Left lung (tissue), 10 donors: Measurements from ENCODE around the gene EXOC4. TPM values are rescaled to one million over a fixed set of nuclear protein-coding genes. Genes with fewer than 3 reads are reported as not detected.

Source experiments
- ATAC-seq: fragments of 200-7000 bp; cut with Tn5 transposase; one replicate; pipeline ENCODE4 v1.9.1; 2020; ENCODE audit warnings: moderate library complexity
- DNase-seq, 4 donors: peaks; one replicate each; pipeline ENCODE4 v3.0.0-alpha.2; 2013 to 2020
- H3K27ac ChIP-seq, 2 donors: fragments of 200-600 bp; sonication (generic) in 1 of 2; one replicate each; pipeline versions ENCODE4 v1.5.0 to v1.8.0; 2020 to 2021
- H3K27me3 ChIP-seq, 2 donors: fragments of 200-600 bp; sonication (generic) in 1 of 2; one replicate each; pipeline versions ENCODE4 v1.5.0 to v1.8.0; 2020 to 2021
- H3K36me3 ChIP-seq, 2 donors: fragments of 200-600 bp; sonication (generic) in 1 of 2; one replicate each; pipeline versions ENCODE4 v1.5.0 to v1.8.0; 2020 to 2021
- H3K4me1 ChIP-seq, 2 donors: fragments of 200-600 bp; one replicate each; pipeline ENCODE4 v1.8.0; 2021
- H3K4me3 ChIP-seq, 2 donors: fragments of 200-600 bp; sonication (generic) in 1 of 2; one replicate each; pipeline versions ENCODE4 v1.5.0 to v1.8.0; 2020 to 2021; ENCODE audit warnings: mild to moderate bottlenecking in 1 of 2
- H3K9me3 ChIP-seq, 2 donors: fragments of 200-600 bp; sonication (generic) in 1 of 2; one replicate each; pipeline versions ENCODE4 v1.5.0 to v1.8.0; 2020 to 2021
- intact Hi-C, 2 donors: fragments of 100-400 bp; cut with DNase I; formaldehyde crosslinking; loops; one replicate each; pipeline versions ENCODE4 v1.11.2 to v1.14.2; 2022
- polyA plus RNA-seq, 6 donors: library from polyadenylated mRNA; unstranded; fragments of 120-200 nt; gene quantifications; one replicate each; pipeline ENCODE4 v1.2.1, GENCODE V29; 2013; ENCODE audit not compliant: insufficient read length in 6 of 6
- total RNA-seq, 2 donors: library from RNA; stranded (reverse); fragmentation: NEBNext Ultra II Directional; extraction: Animal tissue kit (Norgen Biotek cat#: 25700); gene quantifications; one replicate each; pipeline ENCODE4 v1.2.1, GENCODE V29; 2021
- TF ChIP-seq, protein P1 (sequence below), 2 donors: fragments of 200-600 bp; sonication (generic) in 1 of 2; IDR thresholded peaks; one replicate each; pipeline versions ENCODE4 v1.5.0 to v1.8.0; 2021; ENCODE audit warnings: antibody characterized with exemption in 2 of 2
- donor health status: DM: no; HTN: yes; CAD: no.
- donor health status: DM: no; HTN: no; CAD: no.

The EXOC4 gene
- total and polyA plus RNA-seq, 8 donors, result 52.5 to 79.4 (median 65.9) TPM

DNA sequence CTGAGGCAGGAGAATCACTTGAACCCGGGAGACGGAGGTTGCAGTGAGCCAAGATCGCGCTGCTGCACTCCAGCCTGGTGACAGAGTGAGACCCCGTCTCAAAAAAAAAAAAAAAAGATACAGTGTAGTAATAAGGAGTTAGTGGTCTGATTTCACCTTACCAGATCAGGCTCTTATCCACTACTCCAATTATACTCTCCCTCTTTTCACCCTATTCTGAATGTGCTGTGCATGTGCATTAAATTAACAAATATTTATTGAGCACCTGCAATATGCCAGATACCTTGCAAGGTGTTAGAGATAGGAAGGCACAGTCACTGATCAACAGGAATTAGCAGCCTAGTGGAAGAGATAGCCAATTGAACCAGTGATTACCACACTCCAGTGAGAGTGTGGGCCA is 632.3 kb downstream of the EXOC4 start:
- Histone ChIP-seq H3K27me3 (no peaks in the 10 kb centered on the region), H3K4me1 (no peaks in the 10 kb centered on the region), H3K9me3 (no peaks in the 10 kb centered on the region), H3K36me3 (no peaks in the 10 kb centered on the region), H3K4me3 (no peak overlapping the region), H3K27ac (no peak overlapping the region)
- TF ChIP-seq, protein P1, sequence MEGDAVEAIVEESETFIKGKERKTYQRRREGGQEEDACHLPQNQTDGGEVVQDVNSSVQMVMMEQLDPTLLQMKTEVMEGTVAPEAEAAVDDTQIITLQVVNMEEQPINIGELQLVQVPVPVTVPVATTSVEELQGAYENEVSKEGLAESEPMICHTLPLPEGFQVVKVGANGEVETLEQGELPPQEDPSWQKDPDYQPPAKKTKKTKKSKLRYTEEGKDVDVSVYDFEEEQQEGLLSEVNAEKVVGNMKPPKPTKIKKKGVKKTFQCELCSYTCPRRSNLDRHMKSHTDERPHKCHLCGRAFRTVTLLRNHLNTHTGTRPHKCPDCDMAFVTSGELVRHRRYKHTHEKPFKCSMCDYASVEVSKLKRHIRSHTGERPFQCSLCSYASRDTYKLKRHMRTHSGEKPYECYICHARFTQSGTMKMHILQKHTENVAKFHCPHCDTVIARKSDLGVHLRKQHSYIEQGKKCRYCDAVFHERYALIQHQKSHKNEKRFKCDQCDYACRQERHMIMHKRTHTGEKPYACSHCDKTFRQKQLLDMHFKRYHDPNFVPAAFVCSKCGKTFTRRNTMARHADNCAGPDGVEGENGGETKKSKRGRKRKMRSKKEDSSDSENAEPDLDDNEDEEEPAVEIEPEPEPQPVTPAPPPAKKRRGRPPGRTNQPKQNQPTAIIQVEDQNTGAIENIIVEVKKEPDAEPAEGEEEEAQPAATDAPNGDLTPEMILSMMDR (IDR thresholded peaks at IDR 0.05), result no peak
- intact Hi-C loops, result no loop called here
- no peak for DNase-seq
- no peak for ATAC-seq

DNA sequence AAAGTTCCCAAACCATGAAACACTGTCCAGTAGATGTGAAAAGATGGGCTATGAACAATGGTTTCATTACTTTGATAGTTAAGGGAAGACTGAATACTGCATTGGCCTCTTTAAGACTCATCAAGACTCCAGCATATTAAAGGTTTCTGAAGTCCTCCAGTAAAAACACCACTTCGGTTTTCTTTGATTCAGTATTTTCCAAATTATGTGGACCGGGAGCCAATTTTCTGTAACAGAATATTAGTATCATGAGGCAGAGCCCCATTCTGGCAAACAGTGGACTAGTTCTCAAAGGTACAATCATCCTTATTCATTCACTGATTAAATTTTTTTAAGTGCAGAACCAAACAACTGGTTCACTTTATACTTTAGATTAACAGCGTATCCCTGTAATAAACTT is 633.2 kb downstream of the EXOC4 start:
- Histone ChIP-seq H3K27me3 (no peaks in the 10 kb centered on the region), H3K4me3 (no peak overlapping the region), H3K9me3 (no peaks in the 10 kb centered on the region), H3K27ac (no peak overlapping the region), H3K36me3 (no peaks in the 10 kb centered on the region), H3K4me1 (no peaks in the 10 kb centered on the region)
- intact Hi-C loops, result no loop called here
- ATAC-seq, result no peak
- no peak for DNase-seq
- TF ChIP-seq, protein P1 (IDR thresholded peaks at IDR 0.05), result no peak

DNA sequence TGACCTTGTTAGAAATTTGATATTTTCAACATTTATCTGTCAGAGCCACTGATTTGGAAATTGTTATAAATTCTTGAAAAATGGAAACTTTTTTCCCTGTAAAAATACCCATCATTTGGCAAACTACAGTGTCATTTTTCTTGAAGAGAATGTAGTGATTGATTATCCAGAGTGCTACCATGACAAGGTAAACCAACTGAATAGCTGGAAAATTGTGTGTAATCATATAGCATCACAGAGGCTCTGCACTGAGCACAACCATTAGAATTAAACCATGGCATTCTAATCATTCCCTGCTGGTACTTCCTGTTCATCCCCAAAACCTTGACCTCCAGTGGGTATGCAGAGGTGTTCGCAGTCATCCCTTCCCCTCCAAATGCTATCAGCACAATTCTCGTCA is 633.9 kb downstream of the EXOC4 start:
- intact Hi-C loops, result no loop called here
- Histone ChIP-seq H3K27me3 (no peaks in the 10 kb centered on the region), H3K9me3 (no peaks in the 10 kb centered on the region), H3K36me3 (no peaks in the 10 kb centered on the region), H3K4me3 (no peak overlapping the region), H3K27ac (no peak overlapping the region), H3K4me1 (no peaks in the 10 kb centered on the region)
- DNase-seq, result no peak
- no peak for ATAC-seq
- TF ChIP-seq, protein P1 (IDR thresholded peaks at IDR 0.05), result no peak

- H3K27me3 ChIP-seq, result no peaks in the 10 kb centered on the region
- no peak for ATAC-seq
- intact Hi-C loops, result no loop called here
- DNase-seq, result no peak
- no peaks in the 10 kb centered on the region for H3K9me3 ChIP-seq
- no peaks in the 10 kb centered on the region for H3K4me1 ChIP-seq
- no peak overlapping the region for H3K27ac ChIP-seq
- no peak overlapping the region for H3K4me3 ChIP-seq
- no peaks in the 10 kb centered on the region for H3K36me3 ChIP-seq
- TF ChIP-seq, protein P1 (IDR thresholded peaks at IDR 0.05), result no peak
Observed at GRCh38 chr7:133887459-133887858, 634.6 kb downstream of the EXOC4 start.

GRCh38 chr7:133888061-133888930 is 635.4 kb downstream of the EXOC4 start:
- H3K27me3 ChIP-seq, result no peaks in the 10 kb centered on the region
- TF ChIP-seq, protein P1 (IDR thresholded peaks at IDR 0.05), result no peak
- H3K4me3 ChIP-seq, result no peak overlapping the region
- no peaks in the 10 kb centered on the region for H3K36me3 ChIP-seq
- H3K27ac ChIP-seq, result no peak overlapping the region
- intact Hi-C loops, result no loop called here
- no peaks in the 10 kb centered on the region for H3K4me1 ChIP-seq
- DNase-seq, result no peak
- no peak for ATAC-seq
- H3K9me3 ChIP-seq, result no peaks in the 10 kb centered on the region
